ENCODE measurements around the gene UPF1. TPM values are rescaled to one million over a fixed set of nuclear protein-coding genes. Genes with fewer than 3 reads are reported as not detected.

UPF1 gene
- 100 and 121 TPM in 2 replicates for total RNA-seq (2014; rRNA removed; shearing (Covaris generic))

- DNase-seq (ENCODE audit: low read depth) = peak; percentile 97
Measured at GRCh38 chr19:18831524-18832305, at the start of gene UPF1. Gene UPF1 (plus strand): TSS chr19:18831959. CDS start chr19:18832210, 251 bp downstream.

- DNase-seq (ENCODE audit: low read depth) = no peak
Measured at GRCh38 chr19:18782559-18783225, 49.1 kb upstream of the UPF1 start.

GRCh38 chr19:18783958-18784785, 47.6 kb upstream of the UPF1 start:
- no peak for DNase-seq (ENCODE audit: low read depth)

- no peak for DNase-seq (ENCODE audit: low read depth)
Measured at GRCh38 chr19:18784786-18785120, 47.0 kb upstream of the UPF1 start.

- peak; percentile 89 for DNase-seq (ENCODE audit: low read depth)
Measured at GRCh38 chr19:18785179-18786124, 46.3 kb upstream of the UPF1 start.

- DNase-seq (ENCODE audit: low read depth) = peak; percentile 2
Measured at GRCh38 chr19:18788529-18789421, 43.0 kb upstream of the UPF1 start.

- DNase-seq (ENCODE audit: low read depth) = no peak
Measured at GRCh38 chr19:18789422-18789869, 42.3 kb upstream of the UPF1 start.

GRCh38 chr19:18789883-18790565, 41.7 kb upstream of the UPF1 start:
- DNase-seq (ENCODE audit: low read depth) = peak; percentile 58

- no peak for DNase-seq (ENCODE audit: low read depth)
Measured at GRCh38 chr19:18790566-18791314, 41.0 kb upstream of the UPF1 start, which contains the start of gene COMP. Gene COMP (minus strand): TSS chr19:18791305. CDS start chr19:18791269, 36 bp downstream.

GRCh38 chr19:18791315-18791678, 40.5 kb upstream of the UPF1 start:
- no peak for DNase-seq (ENCODE audit: low read depth)

- DNase-seq (ENCODE audit: low read depth) = no peak
Measured at GRCh38 chr19:18792661-18793060, 39.1 kb upstream of the UPF1 start.

GRCh38 chr19:18793144-18794028, 38.4 kb upstream of the UPF1 start:
- DNase-seq (ENCODE audit: low read depth) = no peak

- no peak for DNase-seq (ENCODE audit: low read depth)
Measured at GRCh38 chr19:18794029-18794313, 37.8 kb upstream of the UPF1 start.

GRCh38 chr19:18794692-18795091, 37.1 kb upstream of the UPF1 start:
- DNase-seq (ENCODE audit: low read depth) = no peak

- DNase-seq (ENCODE audit: low read depth) = no peak
Measured at GRCh38 chr19:18795540-18795939, 36.2 kb upstream of the UPF1 start.

GRCh38 chr19:18796239-18796638, 35.5 kb upstream of the UPF1 start:
- DNase-seq (ENCODE audit: low read depth) = no peak

- DNase-seq (ENCODE audit: low read depth) = no peak
Measured at GRCh38 chr19:18798384-18799352, 33.1 kb upstream of the UPF1 start.

Measured in Daoy (cell line).